Measurements from ENCODE around the gene SGSM1.

The SGSM1 gene, protein sequence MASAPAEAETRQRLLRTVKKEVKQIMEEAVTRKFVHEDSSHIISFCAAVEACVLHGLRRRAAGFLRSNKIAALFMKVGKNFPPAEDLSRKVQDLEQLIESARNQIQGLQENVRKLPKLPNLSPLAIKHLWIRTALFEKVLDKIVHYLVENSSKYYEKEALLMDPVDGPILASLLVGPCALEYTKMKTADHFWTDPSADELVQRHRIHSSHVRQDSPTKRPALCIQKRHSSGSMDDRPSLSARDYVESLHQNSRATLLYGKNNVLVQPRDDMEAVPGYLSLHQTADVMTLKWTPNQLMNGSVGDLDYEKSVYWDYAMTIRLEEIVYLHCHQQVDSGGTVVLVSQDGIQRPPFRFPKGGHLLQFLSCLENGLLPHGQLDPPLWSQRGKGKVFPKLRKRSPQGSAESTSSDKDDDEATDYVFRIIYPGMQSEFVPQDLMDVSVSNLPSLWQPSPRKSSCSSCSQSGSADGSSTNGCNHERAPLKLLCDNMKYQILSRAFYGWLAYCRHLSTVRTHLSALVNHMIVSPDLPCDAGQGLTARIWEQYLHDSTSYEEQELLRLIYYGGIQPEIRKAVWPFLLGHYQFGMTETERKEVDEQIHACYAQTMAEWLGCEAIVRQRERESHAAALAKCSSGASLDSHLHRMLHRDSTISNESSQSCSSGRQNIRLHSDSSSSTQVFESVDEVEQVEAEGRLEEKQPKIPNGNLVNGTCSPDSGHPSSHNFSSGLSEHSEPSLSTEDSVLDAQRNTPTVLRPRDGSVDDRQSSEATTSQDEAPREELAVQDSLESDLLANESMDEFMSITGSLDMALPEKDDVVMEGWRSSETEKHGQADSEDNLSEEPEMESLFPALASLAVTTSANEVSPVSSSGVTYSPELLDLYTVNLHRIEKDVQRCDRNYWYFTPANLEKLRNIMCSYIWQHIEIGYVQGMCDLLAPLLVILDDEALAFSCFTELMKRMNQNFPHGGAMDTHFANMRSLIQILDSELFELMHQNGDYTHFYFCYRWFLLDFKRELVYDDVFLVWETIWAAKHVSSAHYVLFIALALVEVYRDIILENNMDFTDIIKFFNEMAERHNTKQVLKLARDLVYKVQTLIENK

DNA sequence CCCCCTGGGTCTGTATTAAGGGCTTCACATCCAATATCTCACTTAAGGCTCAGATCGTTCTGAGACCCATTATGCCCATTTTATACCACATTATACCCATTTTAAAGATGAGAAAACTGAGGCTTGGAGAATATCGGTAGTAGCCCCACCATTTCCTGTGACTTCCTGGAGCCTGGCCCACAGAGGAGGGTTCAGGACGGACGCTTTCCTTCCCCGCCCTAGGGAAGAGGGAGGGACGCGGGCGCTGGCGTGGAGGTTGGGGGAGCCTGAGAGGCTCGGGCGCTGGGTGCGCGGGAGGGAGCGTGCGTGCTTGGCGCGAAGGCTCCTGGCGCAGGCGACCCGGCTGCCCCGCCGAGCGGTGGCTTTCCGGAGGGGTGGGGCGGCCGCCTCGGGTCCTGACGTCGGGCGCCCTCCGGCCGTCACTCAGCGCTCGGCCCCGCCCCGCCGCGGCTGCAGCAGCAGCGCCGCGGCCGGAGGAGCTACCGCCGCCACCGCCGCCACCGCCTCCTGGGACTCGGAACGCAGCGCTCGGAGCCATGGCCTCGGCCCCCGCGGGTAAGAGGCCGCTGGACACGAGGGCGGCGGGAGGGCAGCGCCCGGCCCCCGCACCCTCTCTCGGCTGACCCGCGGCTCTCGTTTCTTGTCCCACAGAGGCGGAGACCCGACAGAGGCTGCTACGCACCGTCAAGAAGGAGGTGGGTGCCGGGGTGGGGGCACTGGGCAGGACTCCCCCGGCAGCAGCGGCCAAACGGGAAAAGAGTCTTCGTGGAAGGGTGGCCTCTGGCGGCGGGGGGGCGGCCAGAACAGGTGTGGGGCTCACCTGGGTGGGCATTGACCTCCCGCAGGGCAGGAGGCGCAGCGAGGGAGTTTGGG is at the start of gene SGSM1:
TSS of gene SGSM1 (plus strand) at position 422 of the 873 bp plus-strand sequence. CDS start at position 537, 115 bp downstream.
- DNase-seq: peak; percentile 75

DNA sequence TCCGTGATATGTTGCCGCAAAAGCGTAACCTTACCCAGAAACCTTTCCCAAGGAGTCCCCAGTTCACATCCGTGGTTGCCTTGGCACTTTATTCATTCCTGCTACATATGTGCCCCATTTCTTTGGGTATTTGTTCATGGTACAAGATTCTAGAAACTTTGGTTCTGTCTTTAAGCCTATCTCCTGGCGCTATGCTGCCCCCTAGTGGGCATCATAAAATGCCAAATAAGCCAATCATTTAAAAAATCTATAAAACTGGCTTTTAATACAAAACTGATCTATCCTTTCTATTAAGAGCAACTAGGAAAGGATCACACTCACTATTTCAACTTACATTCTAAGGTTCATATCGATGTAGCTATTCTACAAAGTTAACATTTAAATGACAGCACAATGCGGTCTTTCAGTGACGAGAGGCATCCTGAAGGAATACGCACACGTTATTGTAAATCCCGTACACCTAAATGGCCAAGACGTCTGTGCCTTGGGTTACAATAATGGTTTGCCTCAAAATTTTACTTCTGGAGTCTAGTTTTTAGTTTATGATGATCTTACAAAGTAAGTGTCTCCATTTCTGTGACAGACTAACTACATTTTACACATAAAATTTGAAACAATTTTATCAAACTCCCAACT is 47.7 kb upstream of the SGSM1 start:
- no peak for DNase-seq

DNA sequence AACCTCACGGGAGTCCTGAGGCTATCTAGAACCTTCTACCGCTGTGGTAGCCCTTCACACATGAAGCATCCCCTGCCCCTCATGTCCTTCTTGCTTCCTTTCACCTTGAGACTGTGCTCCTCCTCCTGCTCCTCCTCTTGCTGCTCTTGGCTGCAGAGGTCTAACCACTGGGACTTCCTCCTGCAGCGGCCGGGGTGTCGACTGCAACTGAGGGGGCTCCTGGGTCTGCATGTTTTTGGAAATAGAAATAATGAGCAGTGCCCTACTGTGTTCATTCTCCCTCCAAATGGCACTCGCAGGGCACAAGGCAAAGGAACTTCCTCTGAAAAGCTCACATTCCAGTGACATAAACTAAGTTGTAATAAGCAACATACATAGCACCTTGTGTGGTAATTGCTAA is 46.2 kb upstream of the SGSM1 start:
- no peak for DNase-seq

DNA sequence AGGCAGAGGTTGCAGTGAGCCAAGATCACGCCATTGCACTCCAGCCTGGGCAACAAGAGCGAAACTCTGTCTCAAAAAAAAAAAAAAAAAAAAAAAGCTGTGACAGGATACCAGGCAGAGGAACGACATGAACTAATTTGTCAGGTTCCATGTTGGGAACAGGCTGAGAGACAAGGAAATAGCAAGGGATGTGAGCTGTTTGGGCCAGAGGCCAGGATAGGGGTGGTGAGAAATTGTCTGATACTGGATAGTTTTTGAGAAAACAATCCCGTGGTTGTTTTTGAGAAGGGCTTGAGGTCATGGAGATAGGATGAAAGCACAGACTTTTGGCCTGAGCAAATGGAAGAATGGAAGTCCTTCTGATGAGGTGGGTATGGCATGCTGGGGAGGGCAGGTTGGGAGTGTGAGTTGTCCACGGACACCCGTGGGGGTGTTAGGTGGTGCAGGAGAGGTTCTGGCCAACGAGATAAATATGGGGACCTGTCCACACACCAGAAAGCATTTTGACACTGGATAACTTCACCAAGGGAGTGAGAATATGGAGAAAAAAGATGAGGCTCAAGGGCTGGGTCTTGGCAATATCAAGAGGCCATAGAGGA is 45.2 kb upstream of the SGSM1 start:
- DNase-seq: no peak

DNA sequence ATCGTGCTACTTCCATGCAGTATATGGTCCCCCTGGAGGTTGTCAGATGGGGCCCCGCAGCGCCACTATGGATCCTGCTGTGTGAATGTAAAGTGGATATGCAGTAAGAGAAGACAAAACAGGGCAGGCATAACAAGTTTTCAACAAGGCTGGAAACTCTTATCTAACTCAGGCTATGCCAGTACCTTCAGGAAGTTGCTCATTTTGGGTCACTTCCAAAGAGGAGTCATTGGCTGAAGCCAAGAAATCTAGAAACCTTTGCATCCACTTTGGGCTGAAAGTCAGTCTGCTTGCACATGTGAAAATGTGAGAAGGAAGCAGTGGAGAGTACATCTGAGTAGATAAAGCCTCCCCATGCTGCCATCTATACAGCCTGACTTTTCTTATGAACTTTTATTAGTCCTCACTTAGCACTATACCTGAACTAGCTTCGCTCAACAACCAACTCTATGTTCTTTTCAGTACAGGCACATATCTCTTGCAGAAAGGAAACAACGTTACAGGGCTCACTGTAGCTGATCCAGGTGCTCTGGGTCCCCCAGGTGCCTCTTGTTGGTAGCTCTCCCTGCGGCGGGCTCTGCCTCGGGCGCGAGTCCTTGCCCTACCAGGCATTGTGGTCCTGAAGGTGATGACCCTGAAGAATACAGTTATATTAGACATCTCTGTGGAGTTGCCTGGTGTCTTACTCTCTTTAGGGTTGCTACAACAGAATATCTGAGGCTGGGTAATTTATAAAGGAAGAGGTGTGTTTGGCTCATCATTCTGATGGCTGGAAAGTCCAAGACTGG is 43.9 kb upstream of the SGSM1 start:
- DNase-seq: no peak

DNA sequence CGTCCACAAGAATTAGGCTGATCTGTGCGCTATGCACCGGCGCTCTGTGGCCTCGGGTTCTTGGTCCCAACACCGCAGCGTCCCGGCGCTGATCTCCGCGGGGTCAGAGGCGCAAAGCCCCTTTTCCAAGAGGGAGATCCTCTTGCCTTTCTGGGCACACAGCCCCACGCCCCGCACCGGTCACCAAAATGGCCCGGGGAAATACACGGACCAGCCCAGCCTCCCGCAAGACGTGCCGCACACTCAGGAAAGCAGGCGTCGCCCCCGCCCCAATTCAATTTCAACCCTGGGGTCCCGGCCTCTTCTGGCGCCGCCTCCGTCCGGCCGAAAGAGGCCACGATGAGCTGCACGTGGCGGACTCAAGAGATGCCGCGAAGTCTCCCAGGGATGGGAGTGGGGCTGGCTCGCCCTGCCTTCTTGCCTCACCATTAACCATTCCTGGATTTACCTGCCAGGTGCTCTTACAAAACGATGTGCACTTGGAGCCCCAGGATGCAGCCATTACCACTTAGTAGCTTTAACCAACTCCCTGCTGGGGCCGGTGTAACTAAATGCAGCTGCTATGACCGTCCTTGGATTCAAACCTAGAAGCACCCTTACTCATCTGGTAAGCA is 42.0 kb upstream of the SGSM1 start:
- DNase-seq: no peak

DNA sequence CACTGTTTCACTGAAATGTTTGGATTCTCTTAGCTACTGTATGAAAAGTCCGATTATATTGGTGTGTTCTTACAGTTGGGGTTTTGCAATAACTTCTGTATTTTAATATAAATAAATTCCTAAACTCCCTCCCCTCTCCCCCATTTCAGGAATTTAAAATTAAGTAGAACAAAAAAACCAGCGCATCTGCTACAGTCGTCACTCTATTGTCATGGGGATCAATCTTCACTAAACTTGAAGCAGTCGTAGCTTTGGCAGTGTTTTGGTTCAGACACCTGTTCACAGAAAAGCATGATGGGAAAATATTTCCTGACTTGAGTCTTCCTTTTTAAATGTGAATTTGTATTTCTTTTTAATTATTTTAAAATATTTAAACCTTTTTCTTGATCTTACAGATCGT is 40.8 kb upstream of the SGSM1 start:
- no peak for DNase-seq

DNA sequence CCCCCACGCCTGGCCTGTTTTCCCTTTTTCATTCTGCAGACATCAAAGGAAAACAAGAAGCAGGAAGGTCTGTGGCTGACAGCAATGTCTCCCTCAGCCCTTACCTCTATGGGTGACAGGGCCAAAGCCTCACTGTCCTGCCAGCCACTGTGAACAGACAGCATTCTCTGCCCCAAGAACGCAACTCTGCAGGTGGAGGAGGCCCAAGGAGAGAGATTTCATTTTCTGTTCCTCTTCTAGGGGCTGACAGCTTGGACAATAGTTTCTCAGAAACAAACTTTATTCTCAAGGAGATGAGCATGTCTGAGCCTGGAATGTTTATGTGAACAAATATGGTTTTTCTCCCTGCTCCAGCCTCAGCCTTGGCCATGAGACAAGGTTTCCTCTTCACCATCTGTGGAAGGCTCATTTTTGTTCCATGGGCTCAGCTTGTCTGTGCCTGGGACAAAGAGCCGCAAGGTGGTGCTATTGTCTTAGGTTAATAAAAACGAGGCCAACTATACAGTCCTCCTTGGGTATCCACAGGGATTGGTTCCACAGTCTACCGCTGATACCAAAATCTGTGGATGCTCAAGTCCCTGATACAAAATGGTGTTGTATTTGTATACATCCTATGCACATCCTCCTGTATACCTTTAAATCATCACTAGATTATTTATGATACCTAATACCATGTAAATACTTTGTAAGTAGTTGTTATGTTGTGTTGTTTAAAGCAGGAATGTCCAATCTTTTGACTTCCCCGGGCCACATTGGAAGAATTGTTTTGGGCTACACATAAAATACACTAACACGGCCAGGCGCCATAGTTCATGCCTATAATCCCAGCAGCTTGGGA is 37.3 kb upstream of the SGSM1 start:
- DNase-seq: peak; percentile 53

DNA sequence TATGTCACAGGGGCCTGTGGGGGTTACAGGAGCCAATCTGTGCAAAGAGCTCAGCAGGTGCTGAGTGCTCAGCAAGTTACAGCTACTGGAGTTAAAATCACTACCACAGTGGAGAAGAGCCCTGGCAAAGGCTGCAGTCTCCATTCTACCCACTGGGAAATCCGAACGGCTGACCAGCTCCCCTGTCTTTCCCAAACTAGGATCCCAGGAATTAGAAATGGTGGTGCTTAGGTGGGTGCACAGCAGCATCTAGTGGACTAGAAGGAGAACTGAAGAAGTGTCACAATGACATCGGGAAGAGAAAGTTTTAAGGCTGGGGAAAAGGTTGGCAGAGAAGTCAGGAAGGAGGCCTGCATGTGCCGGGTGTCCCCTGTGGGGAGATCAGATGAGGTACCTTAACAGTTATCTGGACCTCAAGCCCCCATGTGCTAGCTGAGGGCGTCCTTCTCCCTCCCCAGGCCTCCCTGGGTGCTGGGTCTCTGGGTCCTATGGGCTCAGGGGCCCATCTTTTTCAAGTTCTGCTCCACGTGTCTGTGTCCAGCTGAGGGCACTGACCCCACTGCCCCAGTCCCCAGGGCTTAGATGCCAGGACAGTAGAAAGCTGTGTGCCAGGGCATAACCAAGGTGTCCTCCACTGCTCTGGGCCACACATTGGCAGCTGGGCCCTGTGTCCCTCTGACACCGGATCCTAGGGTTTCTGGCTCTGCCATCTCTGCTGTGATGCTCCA is 33.4 kb upstream of the SGSM1 start:
- DNase-seq: no peak

DNA sequence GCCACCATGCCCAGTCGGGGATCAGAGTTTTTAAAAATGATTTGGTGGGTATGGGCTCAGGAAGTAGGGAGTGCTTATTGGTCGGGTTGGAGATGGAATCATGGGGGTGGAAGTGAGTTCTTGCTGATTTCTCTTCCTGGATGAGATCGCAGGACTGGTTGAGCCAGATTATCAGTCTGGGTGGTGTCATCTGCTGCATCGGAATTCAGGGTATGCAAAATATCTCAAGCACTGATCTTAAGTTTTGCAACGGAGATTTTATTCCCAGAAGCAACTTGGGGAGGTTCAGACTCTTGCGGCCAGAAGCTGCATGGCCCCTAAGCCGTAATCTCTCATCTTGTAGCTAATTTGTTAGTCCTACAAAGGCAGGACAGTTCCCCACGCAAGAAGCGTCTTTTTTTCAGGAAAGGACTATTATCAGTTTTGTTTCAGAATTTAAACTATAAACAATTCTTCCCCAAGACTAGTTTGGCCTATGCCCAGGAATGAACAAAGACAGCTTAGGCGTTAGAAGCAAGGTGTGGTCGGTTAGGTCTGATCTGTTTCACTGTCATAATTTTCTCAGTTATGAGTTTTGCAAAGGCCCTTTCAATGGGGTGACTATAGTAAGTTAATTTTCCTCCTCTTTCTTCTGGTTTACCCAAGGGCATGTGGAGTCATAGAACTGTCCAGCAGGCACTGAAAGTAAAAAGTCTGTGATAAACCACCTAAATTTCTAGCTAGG is 30.1 kb upstream of the SGSM1 start:
- DNase-seq: no peak

DNA sequence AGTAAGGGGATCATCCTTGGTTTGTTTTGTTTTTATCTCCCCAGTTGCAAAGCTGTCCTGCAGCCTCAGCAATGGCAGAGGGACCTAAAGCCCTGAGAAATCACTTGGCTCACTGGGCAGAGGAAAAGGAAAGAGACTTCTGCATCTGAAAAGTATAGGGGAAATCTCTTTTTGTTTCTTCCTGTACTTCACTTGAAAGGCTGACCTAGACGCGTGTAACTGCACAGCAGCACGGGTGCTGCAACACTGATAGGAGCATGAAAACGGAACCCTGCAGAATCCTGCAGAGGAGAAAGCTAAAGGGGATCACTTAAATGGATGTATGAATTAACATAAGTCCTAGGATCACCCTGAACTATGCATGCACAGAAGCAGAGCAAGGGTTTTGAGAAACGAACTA is 29.5 kb upstream of the SGSM1 start:
- DNase-seq: no peak

DNA sequence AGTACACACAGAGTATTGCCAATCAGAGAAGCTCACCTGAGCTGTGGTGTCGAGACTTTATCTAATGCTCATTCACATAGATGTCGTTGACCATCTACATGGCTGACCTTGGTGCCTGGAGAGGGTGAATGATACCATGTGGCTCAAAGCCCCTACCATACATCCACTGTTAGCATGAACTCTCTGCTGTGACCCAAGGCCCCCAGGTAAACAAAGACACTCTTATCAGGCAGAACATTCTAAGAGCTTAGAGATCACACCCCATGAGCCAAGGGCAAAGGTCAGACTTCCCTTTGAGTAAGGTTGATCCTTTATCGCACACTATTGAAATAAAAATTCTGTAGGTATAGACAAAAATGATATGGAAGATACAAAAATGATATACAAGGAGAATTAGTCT is 16.5 kb upstream of the SGSM1 start:
- DNase-seq: no peak

DNA sequence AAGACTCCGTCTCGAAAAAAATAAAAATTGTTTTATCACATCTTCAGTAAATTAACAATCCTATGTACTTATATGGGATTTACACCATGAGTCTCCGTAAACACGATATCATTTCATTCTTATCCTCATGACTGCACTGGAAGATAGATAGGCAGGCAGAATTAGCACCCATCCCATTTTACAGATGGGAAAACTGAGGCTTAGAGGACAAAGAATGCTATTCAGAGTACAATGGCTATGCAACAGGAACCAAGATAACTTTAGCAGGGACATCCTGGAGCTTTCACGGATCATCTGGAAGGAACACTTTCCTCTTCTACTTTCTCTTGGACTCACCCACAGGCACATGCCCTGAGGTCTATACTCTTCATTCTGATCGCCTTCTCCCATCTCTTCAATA is 14.6 kb upstream of the SGSM1 start:
- no peak for DNase-seq

DNA sequence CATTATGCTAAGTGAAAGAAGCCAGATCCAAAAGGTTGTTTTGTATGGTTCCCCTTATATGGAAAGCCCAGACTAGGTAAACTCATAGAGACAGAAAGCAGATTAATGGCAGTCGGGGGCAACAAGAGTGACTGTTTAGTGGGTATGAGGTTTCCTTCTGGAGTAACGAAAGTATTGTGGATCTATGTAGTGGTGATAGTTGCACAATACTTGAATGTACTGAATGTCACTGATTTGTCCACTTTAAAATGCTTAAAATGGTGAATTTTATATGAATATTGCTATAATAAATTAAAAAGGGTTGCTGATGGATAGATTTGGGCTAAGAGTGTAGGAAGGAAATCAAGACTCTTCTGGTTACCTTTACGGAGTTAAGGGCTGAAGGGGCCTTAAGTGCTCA is 10.0 kb upstream of the SGSM1 start:
- DNase-seq: no peak

DNA sequence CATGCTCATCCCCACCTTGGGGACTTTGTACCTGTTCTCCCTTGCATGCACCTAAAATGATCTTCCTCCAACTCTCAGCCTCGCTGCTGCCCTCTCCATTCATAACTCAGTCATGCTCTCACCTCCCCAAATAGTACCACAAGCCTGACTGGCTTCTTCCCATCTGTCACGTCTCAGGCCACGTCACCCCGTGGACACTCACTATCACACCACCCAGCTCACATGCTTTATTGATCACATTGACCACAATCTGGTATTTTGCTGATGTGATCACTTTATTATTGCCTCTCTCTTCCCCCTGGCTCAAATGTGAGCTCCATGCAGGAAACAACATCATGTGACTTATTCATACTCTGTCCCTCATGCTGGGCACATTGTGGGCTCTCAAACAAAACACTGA is 9.2 kb upstream of the SGSM1 start:
- DNase-seq: no peak

DNA sequence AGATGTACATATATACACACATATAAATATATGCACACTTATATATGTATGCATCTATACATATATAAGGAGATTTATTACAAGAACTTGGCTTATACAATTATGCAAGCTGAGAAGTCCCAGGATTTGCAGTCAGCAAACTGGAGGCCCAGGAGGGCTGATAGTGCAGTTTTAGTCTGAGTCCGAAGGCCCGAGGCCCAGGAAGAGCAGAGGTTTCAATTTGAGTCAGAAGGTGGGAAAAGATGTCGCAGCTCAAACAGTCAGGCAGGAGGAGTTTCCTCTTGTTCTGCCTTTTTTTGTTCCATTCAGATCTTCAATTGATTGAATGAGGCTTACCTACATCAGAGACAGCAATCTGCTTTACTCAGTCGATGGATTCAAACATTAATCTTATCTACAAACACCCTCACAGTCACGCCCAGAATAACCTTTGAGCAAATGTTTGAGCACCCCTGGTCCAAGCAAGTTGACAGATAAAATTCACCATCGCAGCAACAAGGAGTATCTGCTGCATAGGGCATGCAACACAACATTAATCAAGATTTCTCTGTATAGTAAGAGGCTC is 4.0 kb upstream of the SGSM1 start:
- DNase-seq: no peak

DNA sequence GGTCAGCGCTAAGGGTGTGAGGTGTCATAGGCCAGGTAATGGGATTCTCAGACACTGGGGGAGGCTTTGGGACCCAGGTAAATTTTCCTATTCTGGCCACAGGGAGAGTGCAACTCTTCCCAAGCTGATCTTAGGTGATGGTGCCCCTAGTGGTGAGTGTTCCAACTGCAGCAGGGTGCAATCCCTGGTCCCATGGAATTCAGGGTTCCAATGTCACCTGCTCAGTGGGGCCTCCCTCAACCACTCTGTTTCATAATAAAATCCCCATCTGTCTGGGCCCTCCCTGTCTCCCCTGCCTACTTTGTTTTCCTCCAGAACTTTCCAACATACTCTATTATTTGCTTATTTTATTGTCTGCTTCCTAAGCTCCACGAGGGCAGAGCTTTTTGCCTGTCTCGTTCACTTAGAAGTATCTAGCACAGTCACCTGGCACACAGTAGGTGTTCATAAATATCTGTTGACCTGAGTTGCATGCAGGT is 2.9 kb upstream of the SGSM1 start:
- no peak for DNase-seq

DNA sequence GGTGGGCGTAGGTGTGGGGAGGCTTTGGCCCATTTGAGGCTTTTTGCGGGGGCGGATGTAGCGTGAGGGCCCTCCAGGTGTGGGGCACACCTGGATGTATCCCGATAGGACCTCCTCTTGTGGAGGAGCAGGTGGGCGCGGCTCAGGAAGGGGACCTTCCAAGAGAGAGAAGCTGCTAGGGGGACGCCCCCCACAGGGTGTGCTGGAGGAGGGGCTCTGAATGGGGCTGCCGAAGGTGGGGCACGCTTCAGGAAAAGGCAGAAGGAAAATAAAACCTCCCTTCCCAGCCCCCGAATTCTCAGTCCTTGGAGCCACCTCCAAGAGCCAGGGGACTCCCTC is 621 bp downstream of the SGSM1 start:
- DNase-seq: no peak

Measured in DMS153 (cell line).